Endothelial cell of umbilical vein (primary cell): ENCODE results near the gene OR52D1. TPM values are rescaled to one million over a fixed set of nuclear protein-coding genes. Genes with fewer than 3 reads are reported as not detected.

Source experiments
- Bru-seq: library from RNA; stranded (reverse); fragments of 400-500 nt; gene quantifications from one replicate; lab custom pipeline; 2021; lab: Mats Ljungman, UMichigan
- BruChase-seq, 2 experiments: library from RNA; stranded (reverse); fragments of 400-500 nt; gene quantifications; one replicate each; lab custom pipeline; 2021; lab: Mats Ljungman, UMichigan
- BruUV-seq: library from RNA; stranded (reverse); fragments of 400-500 nt; replicated peaks from 2 replicates; lab custom pipeline; 2021; lab: Mats Ljungman, UMichigan
- CTCF ChIA-PET: fragments of 300-600, 350-600 bp; sonication (Branson Sonifier 250); formaldehyde crosslinking; loops from one replicate; lab custom pipeline; 2021; ENCODE audit warnings: antibody characterized with exemption, inconsistent platforms; lab: Charles Lee
- POLR2A ChIA-PET: fragments of 300-600, 350-600 bp; sonication (Branson Sonifier 250); formaldehyde crosslinking; loops from one replicate; lab custom pipeline; 2021; ENCODE audit warnings: antibody characterized with exemption, inconsistent platforms; lab: Charles Lee
- DNase-seq: peaks from one replicate; pipeline ENCODE4 v3.0.0-alpha.2; 2011; ENCODE audit warnings: low read depth, low spot score
- FAIRE-seq: peaks from 2 replicates; lab custom pipeline; 2011; peaks lifted over from hg19 to GRCh38; lab: Jason Lieb, UNC
- H2AFZ ChIP-seq: 2 replicates; pipeline ENCODE4 v1.6.0; 2012; ENCODE audit warnings: low read depth, low read length, control low read depth, inconsistent platforms
- H3K27ac ChIP-seq: 2 replicates; pipeline ENCODE4 v1.5.1; 2011; ENCODE audit warnings: low read depth, mild to moderate bottlenecking, control low read depth, low read length, moderate library complexity; ENCODE audit not compliant: insufficient read depth
- H3K27me3 ChIP-seq, 2 experiments: 2 replicates each; pipeline versions ENCODE4 v1.6.0 to v1.6.1; 2011; ENCODE audit warnings: low read length in 2 of 2, mixed read lengths in 1 of 2; ENCODE audit not compliant: control insufficient read depth in 2 of 2, insufficient read depth in 2 of 2
- H3K36me3 ChIP-seq, 2 experiments: 2 replicates in 1 of 2; 3 replicates in 1 of 2; pipeline ENCODE4 v1.5.1; 2011; ENCODE audit warnings: low read length in 2 of 2, mild to moderate bottlenecking in 1 of 2, moderate library complexity in 1 of 2; ENCODE audit not compliant: control insufficient read depth in 2 of 2, insufficient read depth in 2 of 2; ENCODE audit errors: extremely low read depth in 1 of 2
- H3K4me1 ChIP-seq: 3 replicates; pipeline ENCODE4 v1.5.1; 2011; ENCODE audit warnings: mild to moderate bottlenecking, low read length; ENCODE audit not compliant: control insufficient read depth, insufficient read depth; ENCODE audit errors: extremely low read depth
- H3K4me2 ChIP-seq: 2 replicates; pipeline ENCODE4 v1.6.1; 2011; ENCODE audit warnings: low read length, control low read depth, mixed read lengths; ENCODE audit not compliant: insufficient read depth
- H3K4me3 ChIP-seq, 3 experiments: fragments of 200-600 bp in 1 of 3; sonication (generic), shearing (Covaris generic) in 1 of 3; replicated peaks in 1 of 3; 2 replicates each; pipeline ENCODE4 v1.5.1; 2011 to 2016; ENCODE audit warnings: control low read depth in 3 of 3, low read length in 3 of 3, mild to moderate bottlenecking in 2 of 3, inconsistent platforms in 1 of 3, low read depth in 1 of 3, moderate library complexity in 1 of 3; ENCODE audit not compliant: insufficient read depth in 1 of 3
- H3K79me2 ChIP-seq: 2 replicates; pipeline ENCODE4 v1.6.0; 2012; ENCODE audit warnings: low read length, inconsistent platforms; ENCODE audit not compliant: control insufficient read depth, insufficient read depth
- H3K9ac ChIP-seq: replicated peaks from 2 replicates; pipeline ENCODE3; 2011; ENCODE audit warnings: low read length, control low read depth; ENCODE audit not compliant: insufficient read depth; ENCODE audit errors: extremely low read depth
- H3K9me1 ChIP-seq: replicated peaks from 3 replicates; pipeline ENCODE4 v1.6.0; 2011; ENCODE audit warnings: mild to moderate bottlenecking, low read length; ENCODE audit not compliant: control insufficient read depth, insufficient read depth; ENCODE audit errors: extremely low read depth
- H3K9me3 ChIP-seq: replicated peaks from 2 replicates; pipeline ENCODE4 v1.5.1; 2012; ENCODE audit warnings: low read length, inconsistent platforms; ENCODE audit not compliant: control insufficient read depth, insufficient read depth
- H4K20me1 ChIP-seq: replicated peaks from 2 replicates; pipeline ENCODE3; 2011; ENCODE audit warnings: mild to moderate bottlenecking, low read length; ENCODE audit not compliant: control insufficient read depth, insufficient read depth; ENCODE audit errors: extremely low read depth
- EZH2 ChIP-seq: IDR thresholded peaks from 2 replicates; pipeline ENCODE4 v1.6.1; 2012; ENCODE audit warnings: borderline replicate concordance, low read depth, mild to moderate bottlenecking, moderate library complexity, low read length, inconsistent platforms; ENCODE audit not compliant: severe bottlenecking
- POLR2AphosphoS5 ChIP-seq: IDR thresholded peaks from 2 replicates; pipeline ENCODE4 v1.6.1; 2012; ENCODE audit warnings: low read depth, mild to moderate bottlenecking, control low read depth, low read length, moderate library complexity; ENCODE audit not compliant: insufficient read depth
- dilution Hi-C: fragments of 300-500 bp; cut with MboI; formaldehyde crosslinking; loops from one replicate; pipeline ENCODE4 v1.15.0; 2019; ENCODE audit warnings: low sequenced_read_pairs; ENCODE audit not compliant: extremely low pct_ligation_motif_present
- intact Hi-C: fragments of 100-400 bp; cut with micrococcal nuclease; formaldehyde crosslinking; loops from one replicate; pipeline ENCODE4 v1.10.0; 2022
- long read RNA-seq: library from polyadenylated mRNA; stranded (forward); transcript quantifications from one replicate; pipeline ENCODE4 v2.0.0, GENCODE V29; 2021
- polyA minus RNA-seq, 3 experiments: library from RNA; depleted of rRNA, polyadenylated mRNA; stranded (reverse); fragments of >200 nt; gene quantifications; 1 replicate in 1 of 3; 2 replicates in 2 of 3; pipeline ENCODE4 v1.2.3, GENCODE V29; 2011
- polyA plus RNA-seq, 4 experiments: library from polyadenylated mRNA; depleted of rRNA in 3 of 4; stranded (reverse) in 3 of 4; unstranded in 1 of 4; fragments of >200 nt; gene quantifications; 2 replicates each; pipeline versions ENCODE4 v1.2.1 to v1.2.3, GENCODE V29; 2011 to 2012; ENCODE audit warnings: missing spikeins in 1 of 4
- total RNA-seq: library from RNA; stranded (reverse); gene quantifications from 2 replicates; pipeline ENCODE4 v1.2.3, GENCODE V29; 2021

Gene OR52D1
- total RNA-seq (not detected in 2 replicates), polyA plus RNA-seq (not detected in 2 replicates), polyA minus RNA-seq (not detected in 2 replicates), Bru-seq, nascent RNA (not detected), BruChase-seq, experiment 1, labeled RNA remaining after a 6-hour chase (not detected), BruChase-seq, experiment 2, labeled RNA remaining after a 2-hour chase (not detected)
- polyA plus RNA-seq (2011; cell fraction: cytosol; rRNA removed): not detected in 2 replicates
- polyA plus RNA-seq (2011; cell fraction: nucleus; rRNA removed): not detected in 2 replicates
- not detected in 2 replicates for polyA plus RNA-seq (2012)
- polyA minus RNA-seq (2011; cell fraction: cytosol; rRNA and poly(A)+ RNA removed): not detected
- not detected in 2 replicates for polyA minus RNA-seq (2011; cell fraction: nucleus; rRNA and poly(A)+ RNA removed)
- long read RNA-seq: 0 reads

GRCh38 chr11:5488385-5488784 lies at the start of gene OR52D1:
OR52D1 (plus strand) TSS chr11:5488685; CDS start chr11:5488707, 22 bp downstream.
- intact Hi-C loops (no loop called here), dilution Hi-C loops (no loop called here)
- no peaks in the 10 kb centered on the region for H3K9me1 ChIP-seq
- H3K9me3 ChIP-seq: no peaks in the 10 kb centered on the region
- FAIRE-seq (no peak), DNase-seq (no peak)
- no peaks in the 10 kb centered on the region for H3K4me1 ChIP-seq
- CTCF ChIA-PET: no interaction called here
- no peak within 1 kb of the TSS for H3K4me3 ChIP-seq
- no peak within 1 kb of the TSS for H2AFZ ChIP-seq
- no TSS peak for BruUV-seq
- peaks cover 0 to 2% of the 10 kb centered on the region in 2 experiments for H3K27me3 ChIP-seq
- POLR2A ChIA-PET: no interaction called here
- no peak for TF ChIP-seq EZH2
- H3K4me2 ChIP-seq: no peak within 1 kb of the TSS
- H4K20me1 ChIP-seq: no peaks in the 10 kb centered on the region
- H3K27ac ChIP-seq: no peak within 1 kb of the TSS
- H3K36me3 ChIP-seq: no peaks in the 10 kb centered on the region
- H3K9ac ChIP-seq: no peak within 1 kb of the TSS
- H3K79me2 ChIP-seq: no peaks in the 10 kb centered on the region

- Histone ChIP-seq H4K20me1 (no peaks in the 10 kb centered on the region), H3K27me3 (no peaks in the 10 kb centered on the region), H3K4me2 (no peak within 1 kb of the TSS), H3K36me3 (no peaks in the 10 kb centered on the region), H3K9ac (no peak within 1 kb of the TSS), H3K9me1 (no peaks in the 10 kb centered on the region), H3K27ac (no peak within 1 kb of the TSS), H3K4me3 (no peak within 1 kb of the TSS), H2AFZ (no peak within 1 kb of the TSS), H3K4me1 (no peaks in the 10 kb centered on the region), H3K79me2 (no peaks in the 10 kb centered on the region), H3K9me3 (no peaks in the 10 kb centered on the region)
- CTCF ChIA-PET: no interaction called here
- FAIRE-seq: no peak
- POLR2A ChIA-PET: no interaction called here
- no TSS peak for BruUV-seq
- TF ChIP-seq EZH2 (no peak), POLR2AphosphoS5 (no peak)
- dilution Hi-C loops (no loop called here), intact Hi-C loops (no loop called here)
- no peak for DNase-seq
Observed at GRCh38 chr11:5441414-5441813, 47.1 kb upstream of the OR52D1 start, which contains the start of gene OR51I1. OR51I1 (minus strand) TSS chr11:5441514; CDS start chr11:5441514, 0 bp downstream.
